HG03439 (cell line): ENCODE measurements around the gene CXCR5.

Experiments
- ATAC-seq: cut with Tn5 transposase; IDR thresholded peaks from one replicate; pipeline ENCODE4 v1.9.1; 2021; ENCODE audit warnings: mild to moderate bottlenecking, moderate library complexity; ENCODE audit not compliant: unreplicated experiment

The CXCR5 gene

GRCh38 chr11:118873804-118874203, 9.9 kb upstream of the CXCR5 start:
- no peak for ATAC-seq

DNA sequence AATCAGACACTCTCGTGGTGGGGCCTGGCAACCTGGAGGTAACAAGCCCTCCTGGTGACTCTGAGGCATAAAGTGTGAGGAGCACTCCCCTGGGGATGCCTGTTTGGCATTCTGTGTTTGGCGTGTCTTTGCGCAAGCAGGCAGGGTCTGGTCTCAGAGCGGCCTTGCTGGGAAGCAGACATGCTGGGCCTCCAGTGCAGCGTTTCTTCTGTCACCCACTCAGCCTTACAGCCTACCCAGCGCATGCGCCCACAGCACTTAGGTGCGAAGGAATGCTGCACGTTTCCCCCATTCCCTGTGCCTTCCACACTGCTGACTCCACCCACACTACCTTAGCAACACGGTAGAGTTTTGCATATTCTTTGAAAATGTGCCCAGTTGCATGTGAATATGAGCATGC, 7.4 kb upstream of the CXCR5 start:
- no peak for ATAC-seq

DNA sequence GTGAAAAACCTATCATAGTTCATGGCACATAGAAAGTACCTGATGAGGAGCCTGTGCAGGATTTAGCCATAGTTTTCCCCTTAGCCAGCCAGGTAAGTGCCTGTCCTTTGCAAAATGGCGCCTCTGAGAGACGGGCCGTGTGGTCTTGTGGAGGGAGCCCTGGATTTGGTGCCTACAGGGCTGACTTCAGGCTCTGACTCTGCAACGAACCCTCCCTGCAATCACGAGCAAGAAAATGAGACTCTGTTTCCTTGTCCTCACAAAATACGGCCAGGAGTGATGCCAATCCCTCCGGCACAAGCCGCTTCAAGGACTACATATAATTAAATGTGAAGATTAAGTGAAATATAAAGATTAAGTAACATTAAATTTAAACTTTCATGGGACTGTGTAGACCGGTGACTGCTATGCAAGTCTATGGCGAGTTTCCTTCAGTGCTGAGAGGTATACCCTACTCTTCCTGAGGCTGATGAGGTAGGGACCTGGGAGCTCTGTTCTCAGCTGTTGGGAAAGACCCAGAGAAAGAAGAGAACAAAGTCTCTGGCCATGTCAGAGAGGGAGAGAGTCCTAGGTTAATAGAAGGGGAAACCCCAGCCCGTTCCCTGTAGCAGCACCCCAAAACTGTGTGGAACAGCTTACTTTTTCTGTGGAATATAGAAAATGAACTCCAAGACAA, 6.1 kb upstream of the CXCR5 start:
- no peak for ATAC-seq

- ATAC-seq: no peak
Measured at GRCh38 chr11:118878163-118878563, 5.5 kb upstream of the CXCR5 start.

- ATAC-seq: no peak
Measured at GRCh38 chr11:118881228-118881627, 2.5 kb upstream of the CXCR5 start.

- ATAC-seq: no peak
Measured at GRCh38 chr11:118882491-118882890, 1.2 kb upstream of the CXCR5 start.

GRCh38 chr11:118883004-118883367, 706 bp upstream of the CXCR5 start:
- no peak for ATAC-seq

DNA sequence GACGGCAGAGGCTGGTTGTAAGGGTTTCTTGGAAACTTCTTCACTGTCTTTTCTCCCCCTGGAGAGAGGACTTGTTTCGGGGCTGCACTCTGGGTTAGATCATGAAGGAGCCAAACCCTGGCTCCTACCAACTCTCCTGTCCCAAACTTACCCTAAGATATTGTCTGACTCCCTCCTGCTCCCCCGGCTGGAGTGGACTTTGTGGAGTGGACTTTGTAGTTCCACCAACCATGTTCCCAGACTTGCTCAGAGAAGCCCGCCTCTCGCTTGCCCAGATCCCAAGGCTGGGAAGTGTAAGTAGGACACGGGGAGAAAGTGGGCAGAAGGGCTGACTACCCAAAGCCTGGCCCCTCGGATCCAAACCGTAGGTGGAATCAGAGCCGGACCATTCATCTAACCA, 1.2 kb downstream of the CXCR5 start:
- ATAC-seq: no peak

DNA sequence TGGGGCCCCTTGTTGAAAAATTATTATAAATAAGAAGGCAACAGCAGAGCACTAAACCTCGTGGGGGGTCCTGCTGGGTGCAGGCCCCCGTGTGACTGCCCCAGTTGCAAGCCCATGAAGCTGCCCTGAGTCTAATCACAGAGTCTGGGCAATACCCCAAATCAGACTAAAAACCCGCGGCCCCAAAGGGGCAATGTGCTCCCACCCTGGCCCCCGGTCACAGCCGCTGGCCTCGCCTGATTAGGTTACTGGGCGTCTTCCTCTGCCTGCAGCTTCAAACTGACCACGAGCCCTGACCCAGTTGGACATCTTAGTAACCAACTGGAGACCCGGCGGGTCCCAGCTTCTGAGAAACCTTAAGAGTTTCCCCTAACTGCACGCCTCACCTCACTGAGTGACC, 1.6 kb downstream of the CXCR5 start:
- ATAC-seq: no peak

- ATAC-seq: no peak
Measured at GRCh38 chr11:118885831-118886565, 2.3 kb downstream of the CXCR5 start.

- ATAC-seq: no peak
Measured at GRCh38 chr11:118886681-118887111, 3.0 kb downstream of the CXCR5 start.

DNA sequence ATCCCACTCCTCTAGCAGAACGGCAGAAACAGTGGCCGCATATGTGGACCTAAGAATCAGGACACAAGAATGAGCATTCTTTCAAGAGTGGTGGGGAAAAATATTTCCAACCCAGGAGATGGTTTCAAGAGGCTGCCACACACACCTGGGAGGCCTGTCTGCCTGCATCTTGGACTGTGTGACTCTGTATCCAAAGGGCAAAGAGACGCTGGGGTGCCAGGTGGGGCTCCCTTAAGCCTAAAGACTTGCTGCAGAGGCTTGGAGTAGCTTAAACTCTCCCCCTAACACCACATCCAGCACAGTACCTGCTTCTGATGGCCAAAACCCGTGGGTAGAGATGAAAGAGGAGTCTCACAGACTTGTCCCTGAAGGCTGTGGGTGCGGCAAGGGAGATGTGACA, 3.5 kb downstream of the CXCR5 start:
- no peak for ATAC-seq

DNA sequence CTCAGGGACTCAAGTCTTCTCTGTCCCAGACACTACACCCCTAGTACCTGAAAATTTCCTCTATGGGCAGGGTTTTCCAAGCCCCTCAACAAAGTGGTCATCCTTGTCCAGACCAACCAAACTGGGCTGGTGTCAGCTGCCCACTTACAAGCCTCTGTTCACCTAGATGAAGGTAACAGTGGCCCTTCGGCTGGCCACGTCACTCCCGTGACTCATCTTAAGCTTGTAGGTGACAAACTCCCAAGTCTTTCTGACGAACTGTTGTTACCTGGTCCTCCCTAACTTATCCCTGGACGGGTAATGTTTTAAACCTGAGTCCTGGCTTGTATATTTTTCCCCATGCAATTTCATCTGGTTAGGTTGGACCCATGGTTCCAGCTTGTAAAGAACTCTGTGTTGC, 4.7 kb downstream of the CXCR5 start:
- no peak for ATAC-seq

- ATAC-seq: no peak
Measured at GRCh38 chr11:118889797-118890196, 6.1 kb downstream of the CXCR5 start.

DNA sequence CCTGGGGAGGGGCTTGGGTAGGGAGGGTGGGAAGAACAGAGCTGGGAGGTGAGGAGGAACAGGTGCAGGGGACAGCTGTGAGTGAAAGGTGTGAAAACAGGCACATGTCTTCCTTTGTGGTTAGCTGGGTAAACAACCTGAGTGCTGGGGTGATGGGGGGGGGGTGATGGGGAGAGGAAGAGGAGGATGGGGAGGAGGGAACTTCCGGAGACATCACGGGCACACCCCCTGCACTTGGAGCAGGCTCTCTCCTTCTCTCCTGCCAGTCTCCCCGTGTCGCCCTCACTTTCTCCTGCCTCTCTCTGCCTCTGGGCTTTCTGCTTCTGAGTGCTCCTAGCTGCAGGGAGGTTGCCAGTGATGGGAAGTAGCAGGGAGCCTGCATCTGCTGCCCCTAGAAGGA, 8.8 kb downstream of the CXCR5 start:
- no peak for ATAC-seq

- ATAC-seq: no peak
Measured at GRCh38 chr11:118892964-118893363, 9.3 kb downstream of the CXCR5 start.

- ATAC-seq: no peak
Measured at GRCh38 chr11:118893662-118894061, 10.0 kb downstream of the CXCR5 start.

GRCh38 chr11:118894192-118894591, 10.5 kb downstream of the CXCR5 start:
- no peak for ATAC-seq

DNA sequence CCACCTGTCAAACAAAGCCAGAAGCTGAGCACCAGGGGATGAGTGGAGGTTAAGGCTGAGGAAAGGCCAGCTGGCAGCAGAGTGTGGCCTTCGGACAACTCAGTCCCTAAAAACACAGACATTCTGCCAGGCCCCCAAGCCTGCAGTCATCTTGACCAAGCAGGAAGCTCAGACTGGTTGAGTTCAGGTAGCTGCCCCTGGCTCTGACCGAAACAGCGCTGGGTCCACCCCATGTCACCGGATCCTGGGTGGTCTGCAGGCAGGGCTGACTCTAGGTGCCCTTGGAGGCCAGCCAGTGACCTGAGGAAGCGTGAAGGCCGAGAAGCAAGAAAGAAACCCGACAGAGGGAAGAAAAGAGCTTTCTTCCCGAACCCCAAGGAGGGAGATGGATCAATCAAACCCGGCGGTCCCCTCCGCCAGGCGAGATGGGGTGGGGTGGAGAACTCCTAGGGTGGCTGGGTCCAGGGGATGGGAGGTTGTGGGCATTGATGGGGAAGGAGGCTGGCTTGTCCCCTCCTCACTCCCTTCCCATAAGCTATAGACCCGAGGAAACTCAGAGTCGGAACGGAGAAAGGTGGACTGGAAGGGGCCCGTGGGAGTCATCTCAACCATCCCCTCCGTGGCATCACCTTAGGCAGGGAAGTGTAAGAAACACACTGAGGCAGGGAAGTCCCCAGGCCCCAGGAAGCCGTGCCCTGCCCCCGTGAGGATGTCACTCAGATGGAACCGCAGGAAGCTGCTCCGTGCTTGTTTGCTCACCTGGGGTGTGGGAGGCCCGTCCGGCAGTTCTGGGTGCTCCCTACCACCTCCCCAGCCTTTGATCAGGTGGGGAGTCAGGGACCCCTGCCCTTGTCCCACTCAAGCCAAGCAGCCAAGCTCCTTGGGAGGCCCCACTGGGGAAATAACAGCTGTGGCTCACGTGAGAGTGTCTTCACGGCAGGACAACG, 11.7 kb downstream of the CXCR5 start:
- no peak for ATAC-seq

DNA sequence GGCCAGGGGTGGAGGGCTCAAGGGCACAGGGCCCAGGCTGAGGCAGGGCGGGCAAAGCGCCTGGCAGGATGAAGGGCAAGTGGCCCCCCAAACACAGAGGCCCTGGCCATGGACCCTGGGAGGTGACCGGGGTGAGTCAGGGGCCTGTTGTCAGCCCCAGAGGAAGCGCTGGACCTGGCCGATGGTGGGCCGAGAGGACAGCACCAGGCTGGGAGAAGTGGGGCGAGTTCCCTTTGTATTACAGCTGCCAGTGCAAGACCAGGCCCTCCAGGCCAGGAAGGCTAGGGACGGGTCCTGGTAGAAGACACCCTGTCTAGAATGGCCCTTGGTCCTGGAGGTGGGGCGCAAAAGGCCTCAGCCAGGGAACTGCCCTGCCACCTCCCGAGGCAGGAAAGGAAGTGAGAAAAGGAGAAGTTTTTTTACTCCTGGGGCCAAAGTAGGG, 12.8 kb downstream of the CXCR5 start:
- no peak for ATAC-seq

GRCh38 chr11:118896921-118897591, 13.4 kb downstream of the CXCR5 start:
- no peak for ATAC-seq
